ENCODE data around the gene TPPP.

DNA sequence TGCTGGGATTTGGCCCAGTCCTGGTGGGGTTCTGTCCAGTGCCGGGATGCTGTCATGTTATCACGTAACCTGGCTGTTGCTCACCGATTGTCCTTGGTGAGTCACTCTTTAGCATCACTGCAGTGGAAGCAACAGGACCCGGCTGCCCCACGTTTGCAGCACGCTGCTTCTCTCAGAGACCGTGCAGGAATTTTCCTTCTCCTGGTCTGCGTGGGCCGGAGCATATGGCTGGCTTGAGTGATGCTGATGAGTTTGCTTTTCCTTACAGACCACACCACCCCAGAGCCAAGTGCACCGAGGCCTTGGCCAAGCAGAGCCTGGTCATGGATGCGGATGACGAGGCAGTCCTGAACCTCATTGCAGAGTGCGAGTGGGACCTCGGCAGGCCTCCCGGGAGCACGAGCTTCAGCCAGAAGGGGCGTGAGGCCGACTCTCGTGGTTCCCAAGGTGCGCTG lies 59.6 kb downstream of the TPPP start:
- TF ChIP-seq, protein P1, sequence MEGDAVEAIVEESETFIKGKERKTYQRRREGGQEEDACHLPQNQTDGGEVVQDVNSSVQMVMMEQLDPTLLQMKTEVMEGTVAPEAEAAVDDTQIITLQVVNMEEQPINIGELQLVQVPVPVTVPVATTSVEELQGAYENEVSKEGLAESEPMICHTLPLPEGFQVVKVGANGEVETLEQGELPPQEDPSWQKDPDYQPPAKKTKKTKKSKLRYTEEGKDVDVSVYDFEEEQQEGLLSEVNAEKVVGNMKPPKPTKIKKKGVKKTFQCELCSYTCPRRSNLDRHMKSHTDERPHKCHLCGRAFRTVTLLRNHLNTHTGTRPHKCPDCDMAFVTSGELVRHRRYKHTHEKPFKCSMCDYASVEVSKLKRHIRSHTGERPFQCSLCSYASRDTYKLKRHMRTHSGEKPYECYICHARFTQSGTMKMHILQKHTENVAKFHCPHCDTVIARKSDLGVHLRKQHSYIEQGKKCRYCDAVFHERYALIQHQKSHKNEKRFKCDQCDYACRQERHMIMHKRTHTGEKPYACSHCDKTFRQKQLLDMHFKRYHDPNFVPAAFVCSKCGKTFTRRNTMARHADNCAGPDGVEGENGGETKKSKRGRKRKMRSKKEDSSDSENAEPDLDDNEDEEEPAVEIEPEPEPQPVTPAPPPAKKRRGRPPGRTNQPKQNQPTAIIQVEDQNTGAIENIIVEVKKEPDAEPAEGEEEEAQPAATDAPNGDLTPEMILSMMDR (IDR thresholded peaks at IDR 0.05; ENCODE audit: low read depth, low read length), result no peak
- TF ChIP-seq POLR2A (IDR thresholded peaks at IDR 0.05; ENCODE audit: extremely low read depth, insufficient read length), result no peak
- TF ChIP-seq MYC (IDR thresholded peaks at IDR 0.05; ENCODE audit: low read depth, low read length), result no peak
- TF ChIP-seq, protein P2, sequence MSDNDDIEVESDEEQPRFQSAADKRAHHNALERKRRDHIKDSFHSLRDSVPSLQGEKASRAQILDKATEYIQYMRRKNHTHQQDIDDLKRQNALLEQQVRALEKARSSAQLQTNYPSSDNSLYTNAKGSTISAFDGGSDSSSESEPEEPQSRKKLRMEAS (IDR thresholded peaks at IDR 0.05; ENCODE audit: low read depth, low read length), result no peak
